Measurements from ENCODE around the gene HTR7.

DNA sequence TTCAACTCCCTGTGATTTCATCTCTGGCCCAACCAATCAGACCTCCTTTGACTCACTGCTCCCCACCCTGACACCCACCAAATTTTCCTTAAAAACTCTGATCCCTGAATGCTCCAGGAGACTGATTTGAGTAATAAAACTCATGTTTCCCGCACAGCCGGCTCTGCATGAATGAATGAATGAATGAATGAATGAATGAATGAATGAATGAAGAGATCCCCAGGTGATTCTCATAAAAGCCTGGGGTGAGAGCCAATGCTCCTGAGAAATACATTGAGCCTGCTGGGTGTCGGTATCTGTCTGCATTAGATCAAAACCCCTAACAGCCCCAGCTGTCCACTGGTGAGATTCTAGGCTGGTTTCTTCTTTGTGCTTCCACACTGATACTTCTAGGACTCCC is 58.7 kb downstream of the HTR7 start:
- TF ChIP-seq, protein P1, sequence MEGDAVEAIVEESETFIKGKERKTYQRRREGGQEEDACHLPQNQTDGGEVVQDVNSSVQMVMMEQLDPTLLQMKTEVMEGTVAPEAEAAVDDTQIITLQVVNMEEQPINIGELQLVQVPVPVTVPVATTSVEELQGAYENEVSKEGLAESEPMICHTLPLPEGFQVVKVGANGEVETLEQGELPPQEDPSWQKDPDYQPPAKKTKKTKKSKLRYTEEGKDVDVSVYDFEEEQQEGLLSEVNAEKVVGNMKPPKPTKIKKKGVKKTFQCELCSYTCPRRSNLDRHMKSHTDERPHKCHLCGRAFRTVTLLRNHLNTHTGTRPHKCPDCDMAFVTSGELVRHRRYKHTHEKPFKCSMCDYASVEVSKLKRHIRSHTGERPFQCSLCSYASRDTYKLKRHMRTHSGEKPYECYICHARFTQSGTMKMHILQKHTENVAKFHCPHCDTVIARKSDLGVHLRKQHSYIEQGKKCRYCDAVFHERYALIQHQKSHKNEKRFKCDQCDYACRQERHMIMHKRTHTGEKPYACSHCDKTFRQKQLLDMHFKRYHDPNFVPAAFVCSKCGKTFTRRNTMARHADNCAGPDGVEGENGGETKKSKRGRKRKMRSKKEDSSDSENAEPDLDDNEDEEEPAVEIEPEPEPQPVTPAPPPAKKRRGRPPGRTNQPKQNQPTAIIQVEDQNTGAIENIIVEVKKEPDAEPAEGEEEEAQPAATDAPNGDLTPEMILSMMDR (IDR thresholded peaks at IDR 0.05) = no peak
- no peak for TF ChIP-seq POLR2AphosphoS5 (IDR thresholded peaks at IDR 0.05; ENCODE audit: low read depth, low read length)
- TF ChIP-seq SIN3A (IDR thresholded peaks at IDR 0.05; ENCODE audit: borderline replicate concordance, insufficient read depth, low read depth, low read length) = no peak
